Tibial nerve (tissue), 4 donors: ENCODE results near the gene LSP1. TPM values are rescaled to one million over a fixed set of nuclear protein-coding genes. Genes with fewer than 3 reads are reported as not detected.

Source experiments
- DNase-seq, 2 donors: peaks; one replicate each; pipeline ENCODE4 v3.0.0-alpha.2; 2019; ENCODE audit warnings: low spot score in 2 of 2
- H3K27ac ChIP-seq, 4 donors: fragments of 200-600 bp; sonication (generic) in 3 of 4; one replicate each; pipeline ENCODE4 v1.5.1; 2017 to 2019; ENCODE audit warnings: mild to moderate bottlenecking in 1 of 4
- H3K27me3 ChIP-seq, 2 donors: fragments of 200-600 bp; sonication (generic) in 1 of 2; one replicate each; pipeline versions ENCODE4 v1.5.1 to v1.6.0; 2017 to 2019
- H3K36me3 ChIP-seq, 3 donors: fragments of 200-600 bp; sonication (generic); one replicate each; pipeline ENCODE4 v1.5.1; 2018 to 2019
- H3K4me1 ChIP-seq, 4 donors: fragments of 200-600 bp; sonication (generic) in 3 of 4; one replicate each; pipeline ENCODE4 v1.5.1; 2017 to 2019
- H3K4me3 ChIP-seq, 4 donors: fragments of 200-600 bp; sonication (generic) in 3 of 4; one replicate each; pipeline ENCODE4 v1.5.1; 2017 to 2019; ENCODE audit warnings: mild to moderate bottlenecking in 1 of 4, moderate library complexity in 1 of 4
- H3K9me3 ChIP-seq, 4 donors: fragments of 200-600 bp; sonication (generic) in 3 of 4; one replicate each; pipeline ENCODE4 v1.5.1; 2017 to 2019
- CTCF ChIP-seq, 5 experiments: fragments of 200-600 bp in 3 of 5; fragments of 450-650 bp in 2 of 5; sonication (generic) in 3 of 5; IDR thresholded peaks; one replicate each; pipeline ENCODE4 v1.5.1; 2016 to 2019; ENCODE audit warnings: antibody characterized with exemption in 5 of 5, mild to moderate bottlenecking in 3 of 5, moderate library complexity in 2 of 5
- EP300 ChIP-seq, 2 donors: sonication (generic); formaldehyde crosslinking; IDR thresholded peaks; one replicate each; pipeline ENCODE4 v1.6.1; 2017; ENCODE audit warnings: antibody characterized with exemption in 2 of 2, mild to moderate bottlenecking in 1 of 2
- POLR2A ChIP-seq, 2 donors: fragments of 450-650 bp; IDR thresholded peaks; one replicate each; pipeline ENCODE4 v1.6.1; 2017; ENCODE audit warnings: antibody characterized with exemption in 2 of 2, mild to moderate bottlenecking in 2 of 2, moderate library complexity in 2 of 2
- WGBS, 2 donors: methylation state at CpG; one replicate each; pipeline ENCODE4 v1.1.5; 2018; 5-methylcytosine and 5-hydroxymethylcytosine counted together
- total RNA-seq, 4 donors: library from RNA; depleted of rRNA; stranded (reverse); fragments of >200 nt; gene quantifications; one replicate each; pipeline ENCODE4 v1.1.0, GENCODE V29; 2016

LSP1 gene
- total RNA-seq, 4 donors from 2014 or later, result 36.9 to 69.0 (median 50.2) TPM

GRCh38 chr11:1909524-1909923 is 56.6 kb downstream of the LSP1 start:
- WGBS, 2 donors, result 89 to 91% methylated on average over 7 of the region's 7 CpGs
- Histone ChIP-seq H3K27me3 (no peaks in the 10 kb centered on the region), H3K9me3 (no peaks in the 10 kb centered on the region), H3K4me1 (peaks cover 0 to 40% (median 13%) of the 10 kb centered on the region in 4 donors), H3K36me3 (no peaks in the 10 kb centered on the region), H3K27ac (peak overlapping the region in 2 of 4 donors; percentile 77), H3K4me3 (no peak overlapping the region)
- TF ChIP-seq EP300 (IDR thresholded peaks at IDR 0.05), result no peak
- no peak for DNase-seq

- Histone ChIP-seq H3K4me1 (peaks cover 0 to 27% (median 10%) of the 10 kb centered on the region in 4 donors), H3K36me3 (no peaks in the 10 kb centered on the region), H3K9me3 (no peaks in the 10 kb centered on the region), H3K4me3 (no peak overlapping the region), H3K27me3 (no peaks in the 10 kb centered on the region), H3K27ac (peak overlapping the region in 1 of 4 donors; percentile 46)
- 77% methylated on average over 13 of the region's 13 CpGs for WGBS, 2 donors
- no peak for DNase-seq
- TF ChIP-seq POLR2A (IDR thresholded peaks at IDR 0.05) (no peak), EP300 (IDR thresholded peaks at IDR 0.05) (no peak), CTCF (IDR thresholded peaks at IDR 0.05) (no peak)
Observed at GRCh38 chr11:1912289-1912878, 59.5 kb downstream of the LSP1 start.

GRCh38 chr11:1913271-1914060 is 60.6 kb downstream of the LSP1 start:
- Histone ChIP-seq H3K9me3 (no peaks in the 10 kb centered on the region), H3K36me3 (no peaks in the 10 kb centered on the region), H3K4me3 (no peak overlapping the region), H3K27me3 (no peaks in the 10 kb centered on the region), H3K4me1 (peaks cover 0 to 28% (median 8%) of the 10 kb centered on the region in 4 donors), H3K27ac (no peak overlapping the region)
- TF ChIP-seq EP300 (IDR thresholded peaks at IDR 0.05) (no peak), CTCF (IDR thresholded peaks at IDR 0.05) (no peak), POLR2A (IDR thresholded peaks at IDR 0.05) (no peak)
- no peak for DNase-seq
- 88 to 89% methylated on average over 30 to 31 of the region's 31 CpGs for WGBS, 2 donors

GRCh38 chr11:1915795-1916131 is 62.9 kb downstream of the LSP1 start:
- TF ChIP-seq EP300 (IDR thresholded peaks at IDR 0.05), result no peak
- TF ChIP-seq CTCF (IDR thresholded peaks at IDR 0.05), result no peak
- TF ChIP-seq POLR2A (IDR thresholded peaks at IDR 0.05), result no peak
- Histone ChIP-seq H3K4me1 (peaks cover 0 to 22% (median 5%) of the 10 kb centered on the region in 4 donors), H3K36me3 (no peaks in the 10 kb centered on the region), H3K4me3 (no peak overlapping the region), H3K9me3 (no peaks in the 10 kb centered on the region), H3K27me3 (no peaks in the 10 kb centered on the region), H3K27ac (no peak overlapping the region)
- WGBS, 2 donors, result 95 to 98% methylated on average over 2 of the region's 2 CpGs
- no peak for DNase-seq

GRCh38 chr11:1916132-1916985 is 63.5 kb downstream of the LSP1 start:
- TF ChIP-seq EP300 (IDR thresholded peaks at IDR 0.05) (no peak), CTCF (IDR thresholded peaks at IDR 0.05) (no peak), POLR2A (IDR thresholded peaks at IDR 0.05) (no peak)
- WGBS, 2 donors, result 52 to 69% methylated on average over 7 to 13 of the region's 14 CpGs
- Histone ChIP-seq H3K27me3 (no peaks in the 10 kb centered on the region), H3K36me3 (no peaks in the 10 kb centered on the region), H3K4me1 (peaks cover 0 to 28% (median 5%) of the 10 kb centered on the region in 4 donors), H3K4me3 (no peak overlapping the region), H3K27ac (no peak overlapping the region), H3K9me3 (no peaks in the 10 kb centered on the region)
- peak in 1 of 2 donors; percentile 10 for DNase-seq
